GM23248 (cell line): ENCODE data around the gene TXNDC12. TPM values are rescaled to one million over a fixed set of nuclear protein-coding genes. Genes with fewer than 3 reads are reported as not detected.

Experiments
- DNase-seq: peaks from one replicate; pipeline ENCODE4 v3.0.0-alpha.2; 2015
- H2AFZ ChIP-seq: fragments of 200-600 bp; sonication (generic); 2 replicates; pipeline ENCODE4 v1.6.1; 2016; ENCODE audit warnings: antibody characterized with exemption
- H3F3A ChIP-seq: fragments of 200-600 bp; sonication (generic); 2 replicates; pipeline ENCODE4 v1.6.1; 2016; ENCODE audit warnings: mild to moderate bottlenecking, antibody characterized with exemption, mixed run types; ENCODE audit not compliant: insufficient read depth
- H3K27ac ChIP-seq: fragments of 200-600 bp; sonication (generic); 2 replicates; pipeline ENCODE4 v1.5.1; 2016; ENCODE audit warnings: mild to moderate bottlenecking
- H3K27me3 ChIP-seq: fragments of 200-600 bp; sonication (generic); replicated peaks from 2 replicates; pipeline ENCODE4 v1.6.1; 2016; ENCODE audit warnings: mild to moderate bottlenecking; ENCODE audit not compliant: insufficient read depth
- H3K36me3 ChIP-seq: fragments of 200-600 bp; sonication (generic); 2 replicates; pipeline ENCODE4 v1.6.1; 2016; ENCODE audit warnings: low read depth, mild to moderate bottlenecking
- H3K4me1 ChIP-seq: fragments of 200-600 bp; sonication (generic); 2 replicates; pipeline ENCODE4 v1.6.1; 2016; ENCODE audit warnings: mild to moderate bottlenecking; ENCODE audit not compliant: insufficient read depth
- H3K4me2 ChIP-seq: fragments of 200-600 bp; sonication (generic); one replicate; pipeline ENCODE4 v1.6.1; 2016; ENCODE audit warnings: mild to moderate bottlenecking; ENCODE audit not compliant: unreplicated experiment
- H3K4me3 ChIP-seq: fragments of 200-600 bp; sonication (generic); 2 replicates; pipeline ENCODE4 v1.5.1; 2016; ENCODE audit warnings: mild to moderate bottlenecking
- H3K79me2 ChIP-seq: fragments of 200-600 bp; sonication (generic); 2 replicates; pipeline ENCODE4 v1.6.1; 2016; ENCODE audit warnings: mild to moderate bottlenecking; ENCODE audit not compliant: insufficient read depth
- H3K9ac ChIP-seq: fragments of 200-600 bp; sonication (generic); 2 replicates; pipeline ENCODE4 v1.6.1; 2016; ENCODE audit warnings: mild to moderate bottlenecking
- H3K9me2 ChIP-seq: fragments of 200-600 bp; sonication (generic); 2 replicates; pipeline ENCODE4 v1.6.1; 2016; ENCODE audit warnings: mixed run types, mild to moderate bottlenecking, moderate library complexity; ENCODE audit not compliant: insufficient read depth
- H3K9me3 ChIP-seq: fragments of 200-600 bp; sonication (generic); one replicate; pipeline ENCODE4 v1.6.1; 2017; ENCODE audit warnings: low read depth
- H4K20me1 ChIP-seq: fragments of 200-600 bp; sonication (generic); 2 replicates; pipeline ENCODE4 v1.6.0; 2016; ENCODE audit not compliant: insufficient read depth
- EZH2 ChIP-seq: fragments of 200-600 bp; sonication (generic); IDR thresholded peaks from 2 replicates; pipeline ENCODE4 v1.6.1; 2018; ENCODE audit warnings: antibody characterized with exemption, mild to moderate bottlenecking; ENCODE audit not compliant: insufficient read depth, poor library complexity, severe bottlenecking
- EZH2phosphoT487 ChIP-seq: fragments of 200-600 bp; sonication (generic); IDR thresholded peaks from 2 replicates; pipeline ENCODE4 v1.6.1; 2018; ENCODE audit warnings: antibody characterized with exemption, moderate library complexity, mild to moderate bottlenecking, low read depth; ENCODE audit not compliant: insufficient read depth
- WGBS, 2 experiments: methylation state at CpG; one replicate each; pipeline ENCODE4 v1.1.6; 2015 to 2017; ENCODE audit warnings: low lambda C conversion rate in 2 of 2, low coverage in 1 of 2; ENCODE audit errors: missing lambda C conversion rate in 2 of 2; 5-methylcytosine and 5-hydroxymethylcytosine counted together
- in situ Hi-C: fragments of 300-500 bp; cut with MboI; formaldehyde crosslinking; loops from 2 replicates; pipeline ENCODE4 v1.15.0; 2020
- polyA plus RNA-seq: library from polyadenylated mRNA; unstranded; fragments of >200 nt; fragmentation: Nextera tagmentation; extraction: Ambion mirVana; gene quantifications from 2 replicates; pipeline ENCODE4 v1.2.1, GENCODE V29; 2016
- total RNA-seq: library from RNA; depleted of rRNA; stranded (reverse); fragments of >200 nt; shearing (Covaris generic); gene quantifications from 2 replicates; pipeline ENCODE4 v1.2.3, GENCODE V29; 2014

Gene TXNDC12
- total and polyA plus RNA-seq, 2 experiments from 2014 or later = 59.3 to 88.3 TPM

GRCh38 chr1:52028328-52028727 is 26.7 kb downstream of the TXNDC12 start:
- in situ Hi-C loops = no loop called here
- Histone ChIP-seq H4K20me1 (no peaks in the 10 kb centered on the region), H3K4me2 (no peak overlapping the region), H3K36me3 (peaks cover 28% of the 10 kb centered on the region), H3K9me2 (no peaks in the 10 kb centered on the region), H3K27me3 (no peaks in the 10 kb centered on the region), H2AFZ (no peak overlapping the region), H3K79me2 (peaks cover 45% of the 10 kb centered on the region), H3K4me1 (peaks cover 8% of the 10 kb centered on the region), H3F3A (no peaks in the 10 kb centered on the region), H3K9me3 (no peaks in the 10 kb centered on the region), H3K27ac (no peak overlapping the region), H3K9ac (no peak overlapping the region), H3K4me3 (no peak overlapping the region)
- no peak for TF ChIP-seq EZH2
- no peak for TF ChIP-seq EZH2phosphoT487
- no peak for DNase-seq
- 95 to 97% methylated on average over 1 of the region's 1 CpG for WGBS, 2 experiments

GRCh38 chr1:52026278-52026677 is 28.7 kb downstream of the TXNDC12 start:
- Histone ChIP-seq H3F3A (no peaks in the 10 kb centered on the region), H3K4me2 (no peak overlapping the region), H3K27ac (no peak overlapping the region), H3K36me3 (peaks cover 39% of the 10 kb centered on the region), H3K27me3 (no peaks in the 10 kb centered on the region), H3K4me3 (no peak overlapping the region), H4K20me1 (no peaks in the 10 kb centered on the region), H3K9ac (no peak overlapping the region), H3K79me2 (peaks cover 27% of the 10 kb centered on the region), H3K9me3 (no peaks in the 10 kb centered on the region), H3K9me2 (no peaks in the 10 kb centered on the region), H2AFZ (no peak overlapping the region), H3K4me1 (peaks cover under 1% of the 10 kb centered on the region)
- 93 to 94% methylated on average over 2 of the region's 2 CpGs for WGBS, 2 experiments
- TF ChIP-seq EZH2 (no peak), EZH2phosphoT487 (no peak)
- in situ Hi-C loops = no loop called here
- no peak for DNase-seq

- in situ Hi-C loops = no loop called here
- Histone ChIP-seq H3K9me3 (no peaks in the 10 kb centered on the region), H3K79me2 (no peaks in the 10 kb centered on the region), H3K9me2 (no peaks in the 10 kb centered on the region), H3K36me3 (peaks cover 36% of the 10 kb centered on the region), H3K27me3 (no peaks in the 10 kb centered on the region), H3K4me1 (no peaks in the 10 kb centered on the region), H3K27ac (no peak overlapping the region), H3K4me3 (no peak overlapping the region), H3F3A (0 out of 2 replicates have a peak, but pooled peaks cover 4% of the 10 kb centered on the region), H2AFZ (no peak overlapping the region), H4K20me1 (no peaks in the 10 kb centered on the region), H3K4me2 (no peak overlapping the region), H3K9ac (no peak overlapping the region)
- 77 to 86% methylated on average over 2 of the region's 2 CpGs for WGBS, 2 experiments
- no peak for TF ChIP-seq EZH2
- TF ChIP-seq EZH2phosphoT487 = no peak
- no peak for DNase-seq
Measured at GRCh38 chr1:52022133-52022532, 32.9 kb downstream of the TXNDC12 start.

DNA sequence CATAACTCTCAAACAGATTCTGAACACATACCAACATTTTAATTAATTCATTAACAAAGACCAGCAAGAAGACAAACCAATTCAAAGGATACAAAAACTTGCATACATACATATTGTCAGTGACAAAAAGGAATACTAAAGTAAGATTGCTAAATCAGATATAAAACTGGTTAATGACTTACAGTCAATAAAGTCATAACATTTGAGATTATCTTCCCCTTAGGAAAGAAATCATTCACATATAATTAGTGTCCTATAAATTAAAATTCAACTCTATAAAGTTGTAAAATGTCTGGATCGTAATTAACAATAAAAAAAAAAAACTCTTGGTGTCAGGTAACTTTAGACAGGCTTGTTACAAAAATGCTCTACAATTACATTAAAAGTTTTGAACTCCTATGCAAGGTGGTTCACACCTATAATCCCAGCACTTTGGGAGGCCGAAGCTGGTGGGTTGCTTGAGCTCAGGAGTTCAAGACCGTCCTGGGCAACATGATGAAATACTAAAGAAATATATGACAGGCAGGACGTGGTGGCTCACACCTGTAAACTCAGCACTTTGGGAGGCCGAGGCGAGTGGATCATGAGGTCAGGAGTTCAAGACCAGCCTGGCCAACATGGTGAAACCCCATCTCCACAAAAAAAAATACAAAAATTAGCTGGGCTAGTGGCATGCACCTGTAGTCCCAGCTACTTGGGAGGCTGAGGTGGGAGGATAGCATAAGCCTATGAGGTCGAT is 46.8 kb downstream of the TXNDC12 start:
- in situ Hi-C loops = no loop called here
- peaks cover 20% of the 10 kb centered on the region for H3F3A ChIP-seq
- WGBS, 2 experiments = 77 to 84% methylated on average over 7 of the region's 7 CpGs
- H3K79me2 ChIP-seq = no peaks in the 10 kb centered on the region
- no peak overlapping the region for H3K4me2 ChIP-seq
- no peaks in the 10 kb centered on the region for H4K20me1 ChIP-seq
- peaks cover 24% of the 10 kb centered on the region for H3K4me1 ChIP-seq
- H2AFZ ChIP-seq = no peak overlapping the region
- H3K9me2 ChIP-seq = no peaks in the 10 kb centered on the region
- H3K9ac ChIP-seq = no peak overlapping the region
- no peaks in the 10 kb centered on the region for H3K36me3 ChIP-seq
- no peak overlapping the region for H3K4me3 ChIP-seq
- no peak overlapping the region for H3K27ac ChIP-seq
- TF ChIP-seq EZH2 = no peak
- TF ChIP-seq EZH2phosphoT487 = no peak
- DNase-seq = no peak
- no peaks in the 10 kb centered on the region for H3K27me3 ChIP-seq
- no peaks in the 10 kb centered on the region for H3K9me3 ChIP-seq
